GM12892 (cell line): ENCODE results near the gene USP34.

Experiments
- DNase-seq: peaks from one replicate; pipeline ENCODE4 v3.0.0; 2011; ENCODE audit not compliant: insufficient read length
- FAIRE-seq: peaks from 2 replicates; lab custom pipeline; 2011; peaks lifted over from hg19 to GRCh38; lab: Jason Lieb, UNC
- POLR2A ChIP-seq: IDR thresholded peaks from 2 replicates; pipeline ENCODE4 v1.6.1; 2011; ENCODE audit warnings: low read depth, low read length, control low read depth
- POLR2AphosphoS5 ChIP-seq: IDR thresholded peaks from 2 replicates; pipeline ENCODE4 v1.6.1; 2011; ENCODE audit warnings: low read depth, low read length, control low read depth
- TAF1 ChIP-seq: IDR thresholded peaks from 2 replicates; pipeline ENCODE4 v1.6.1; 2011; ENCODE audit warnings: low read depth, mild to moderate bottlenecking, control low read depth, low read length, borderline replicate concordance

Gene USP34

GRCh38 chr2:61295981-61296380 is 174.9 kb downstream of the USP34 start:
- DNase-seq (no peak), FAIRE-seq (no peak)
- TF ChIP-seq TAF1 (no peak), POLR2A (no peak), POLR2AphosphoS5 (no peak)

- FAIRE-seq (no peak), DNase-seq (no peak)
- TF ChIP-seq TAF1 (no peak), POLR2AphosphoS5 (no peak), POLR2A (no peak)
Observed at GRCh38 chr2:61291851-61292575, 178.9 kb downstream of the USP34 start.

- TF ChIP-seq POLR2AphosphoS5: no peak
- no peak for TF ChIP-seq TAF1
- TF ChIP-seq POLR2A: no peak
- FAIRE-seq: no peak
Observed at GRCh38 chr2:61288070-61288841, 182.6 kb downstream of the USP34 start.

GRCh38 chr2:61287254-61287653 is 183.6 kb downstream of the USP34 start:
- DNase-seq (no peak), FAIRE-seq (no peak)
- no peak for TF ChIP-seq POLR2A
- no peak for TF ChIP-seq TAF1
- TF ChIP-seq POLR2AphosphoS5: no peak

More at GRCh38 chr2:61288070-61288841, 182.6 kb downstream of the USP34 start:
- no peak for DNase-seq

- DNase-seq (no peak), FAIRE-seq (no peak)
- no peak for TF ChIP-seq POLR2A
- no peak for TF ChIP-seq POLR2AphosphoS5
- TF ChIP-seq TAF1: no peak
Observed at GRCh38 chr2:61283443-61284160, 187.3 kb downstream of the USP34 start.

- no peak for DNase-seq
- no peak for FAIRE-seq
- TF ChIP-seq TAF1 (no peak), POLR2AphosphoS5 (no peak)
Observed at GRCh38 chr2:61282104-61282590, 188.7 kb downstream of the USP34 start.

GRCh38 chr2:61281321-61281720 is 189.6 kb downstream of the USP34 start:
- no peak for TF ChIP-seq POLR2A
- no peak for FAIRE-seq
- DNase-seq: no peak

- TF ChIP-seq POLR2A: no peak
- TF ChIP-seq TAF1: no peak
- no peak for TF ChIP-seq POLR2AphosphoS5
- FAIRE-seq (no peak), DNase-seq (no peak)
Observed at GRCh38 chr2:61277756-61278155, 193.1 kb downstream of the USP34 start.

- TF ChIP-seq TAF1 (no peak), POLR2AphosphoS5 (no peak), POLR2A (no peak)
- DNase-seq (no peak), FAIRE-seq (no peak)
Observed at GRCh38 chr2:61275575-61276184, 195.2 kb downstream of the USP34 start.

- DNase-seq: no peak
- no peak for TF ChIP-seq POLR2A
- no peak for TF ChIP-seq POLR2AphosphoS5
- no peak for TF ChIP-seq TAF1
- FAIRE-seq: no peak
Observed at GRCh38 chr2:61272421-61273070, 198.3 kb downstream of the USP34 start.

- FAIRE-seq (no peak), DNase-seq (no peak)
- TF ChIP-seq POLR2AphosphoS5: no peak
- TF ChIP-seq POLR2A: no peak
- TF ChIP-seq TAF1: no peak
Observed at GRCh38 chr2:61268249-61268648, 202.6 kb downstream of the USP34 start.
